Nephron progenitor cell (in vitro differentiated cells): ENCODE data around the gene THSD4.

Experiments
- DNase-seq: peaks from one replicate; pipeline ENCODE4 v3.0.0; 2021
- H3K27ac Mint-ChIP-seq: 2 replicates; pipeline ENCODE4 v1.8.0; 2021; ENCODE audit warnings: mild to moderate bottlenecking, moderate library complexity, mixed read lengths
- H3K27me3 Mint-ChIP-seq: 2 replicates; pipeline ENCODE4 v1.8.0; 2021; ENCODE audit warnings: mild to moderate bottlenecking, low read depth, mixed read lengths; ENCODE audit not compliant: poor library complexity
- H3K36me3 Mint-ChIP-seq: 2 replicates; pipeline ENCODE4 v1.8.0; 2021; ENCODE audit warnings: low read depth, mixed read lengths
- H3K4me1 Mint-ChIP-seq: 2 replicates; pipeline ENCODE4 v1.8.0; 2021; ENCODE audit warnings: mixed read lengths
- H3K4me3 Mint-ChIP-seq: 2 replicates; pipeline ENCODE4 v1.8.0; 2021; ENCODE audit warnings: mild to moderate bottlenecking, moderate library complexity, mixed read lengths
- H3K9me3 Mint-ChIP-seq: 2 replicates; pipeline ENCODE4 v1.8.0; 2021; ENCODE audit warnings: mild to moderate bottlenecking, moderate library complexity, mixed read lengths
- TF ChIP-seq, protein P1 (sequence below): fragments of 200-600 bp; sonication (generic); IDR thresholded peaks from 2 replicates; pipeline ENCODE4 v1.5.0; 2021; ENCODE audit warnings: antibody characterized with exemption

THSD4 gene

DNA sequence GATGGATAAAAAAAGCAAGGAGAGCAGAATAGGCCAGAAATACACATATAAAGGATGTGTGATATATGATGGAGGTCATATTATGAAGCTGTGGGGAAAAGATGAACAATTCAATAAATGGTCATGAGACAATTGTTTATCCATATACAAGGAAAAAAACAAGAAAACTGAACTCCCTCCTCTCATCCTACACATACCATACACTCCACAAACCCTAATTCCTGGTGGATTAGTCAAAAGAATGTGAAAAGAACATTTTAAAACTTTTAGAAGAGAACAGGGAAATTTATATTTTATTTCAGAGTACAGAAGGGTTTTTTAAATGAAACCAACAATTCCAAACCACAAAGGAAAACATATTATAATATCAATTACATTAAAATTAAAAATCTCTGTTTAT is 660.6 kb downstream of the THSD4 start:
- Mint-ChIP-seq H3K27me3 (peaks cover 5% of the 10 kb centered on the region), H3K36me3 (peaks cover 13% of the 10 kb centered on the region), H3K27ac (no peak overlapping the region), H3K4me1 (peaks cover 28% of the 10 kb centered on the region), H3K9me3 (peaks cover 9% of the 10 kb centered on the region), H3K4me3 (no peak overlapping the region)
- TF ChIP-seq, protein P1, sequence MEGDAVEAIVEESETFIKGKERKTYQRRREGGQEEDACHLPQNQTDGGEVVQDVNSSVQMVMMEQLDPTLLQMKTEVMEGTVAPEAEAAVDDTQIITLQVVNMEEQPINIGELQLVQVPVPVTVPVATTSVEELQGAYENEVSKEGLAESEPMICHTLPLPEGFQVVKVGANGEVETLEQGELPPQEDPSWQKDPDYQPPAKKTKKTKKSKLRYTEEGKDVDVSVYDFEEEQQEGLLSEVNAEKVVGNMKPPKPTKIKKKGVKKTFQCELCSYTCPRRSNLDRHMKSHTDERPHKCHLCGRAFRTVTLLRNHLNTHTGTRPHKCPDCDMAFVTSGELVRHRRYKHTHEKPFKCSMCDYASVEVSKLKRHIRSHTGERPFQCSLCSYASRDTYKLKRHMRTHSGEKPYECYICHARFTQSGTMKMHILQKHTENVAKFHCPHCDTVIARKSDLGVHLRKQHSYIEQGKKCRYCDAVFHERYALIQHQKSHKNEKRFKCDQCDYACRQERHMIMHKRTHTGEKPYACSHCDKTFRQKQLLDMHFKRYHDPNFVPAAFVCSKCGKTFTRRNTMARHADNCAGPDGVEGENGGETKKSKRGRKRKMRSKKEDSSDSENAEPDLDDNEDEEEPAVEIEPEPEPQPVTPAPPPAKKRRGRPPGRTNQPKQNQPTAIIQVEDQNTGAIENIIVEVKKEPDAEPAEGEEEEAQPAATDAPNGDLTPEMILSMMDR, result no peak
- no peak for DNase-seq

DNA sequence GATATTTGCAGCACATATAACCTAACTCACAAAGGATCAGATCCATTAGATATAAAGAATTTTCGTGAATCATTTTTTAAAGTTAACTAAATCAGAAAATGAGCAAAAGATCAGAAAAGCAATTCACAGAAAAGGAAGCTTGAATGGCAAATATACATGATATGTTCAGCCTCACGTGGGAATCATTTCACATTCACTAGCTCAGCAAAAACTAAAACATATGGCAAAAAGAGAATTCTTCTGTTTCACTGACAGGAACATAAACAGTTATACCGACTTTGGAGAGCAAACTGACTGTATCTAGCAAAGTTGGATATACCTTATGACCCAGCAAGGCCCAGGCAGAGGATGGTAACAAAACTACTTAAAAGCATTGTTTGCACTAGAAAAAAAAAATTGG is 661.0 kb downstream of the THSD4 start:
- Mint-ChIP-seq H3K4me1 (peaks cover 32% of the 10 kb centered on the region), H3K4me3 (no peak overlapping the region), H3K27ac (no peak overlapping the region), H3K36me3 (peaks cover 9% of the 10 kb centered on the region), H3K27me3 (peaks cover 5% of the 10 kb centered on the region), H3K9me3 (peaks cover 5% of the 10 kb centered on the region)
- DNase-seq, result no peak
- TF ChIP-seq, protein P1, result no peak

DNA sequence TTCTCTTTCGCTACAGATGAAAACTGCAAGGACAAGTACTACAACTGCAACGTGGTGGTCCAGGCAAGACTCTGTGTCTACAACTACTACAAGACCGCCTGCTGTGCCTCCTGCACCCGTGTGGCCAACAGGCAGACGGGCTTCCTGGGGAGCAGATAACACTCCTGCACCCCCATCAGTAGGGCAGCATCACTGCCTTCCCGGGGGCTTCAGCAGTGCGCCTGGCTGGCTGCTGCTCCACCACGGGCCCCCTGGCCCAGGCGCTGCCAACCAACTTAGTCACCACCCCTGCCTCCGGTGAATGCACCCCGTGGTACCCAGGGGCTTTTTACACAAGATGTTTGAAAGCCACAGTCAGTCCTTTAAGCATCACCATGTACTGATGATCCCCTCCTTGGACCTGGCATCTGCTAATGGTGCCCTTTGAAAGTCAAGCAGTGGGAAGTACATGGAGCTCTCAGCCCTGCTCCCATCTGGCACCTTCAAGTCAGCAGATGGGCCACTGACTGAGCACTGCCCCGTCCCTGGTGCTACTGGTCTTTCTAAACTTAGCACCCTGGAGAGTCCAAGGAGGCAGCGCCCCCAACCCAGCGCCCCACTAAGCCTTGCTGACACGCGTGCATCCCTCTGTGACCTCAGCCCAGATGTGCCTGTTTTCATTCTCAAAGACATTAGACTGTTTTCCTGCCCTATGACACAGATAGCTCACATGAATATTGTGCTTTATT is 662.1 kb downstream of the THSD4 start:
- TF ChIP-seq, protein P1, result no peak
- peaks cover 5% of the 10 kb centered on the region for H3K27me3 Mint-ChIP-seq
- no peak for DNase-seq
- H3K36me3 Mint-ChIP-seq, result no peaks in the 10 kb centered on the region
- H3K27ac Mint-ChIP-seq, result no peak overlapping the region
- peaks cover 36% of the 10 kb centered on the region for H3K4me1 Mint-ChIP-seq
- no peak overlapping the region for H3K4me3 Mint-ChIP-seq
- H3K9me3 Mint-ChIP-seq, result no peaks in the 10 kb centered on the region

DNA sequence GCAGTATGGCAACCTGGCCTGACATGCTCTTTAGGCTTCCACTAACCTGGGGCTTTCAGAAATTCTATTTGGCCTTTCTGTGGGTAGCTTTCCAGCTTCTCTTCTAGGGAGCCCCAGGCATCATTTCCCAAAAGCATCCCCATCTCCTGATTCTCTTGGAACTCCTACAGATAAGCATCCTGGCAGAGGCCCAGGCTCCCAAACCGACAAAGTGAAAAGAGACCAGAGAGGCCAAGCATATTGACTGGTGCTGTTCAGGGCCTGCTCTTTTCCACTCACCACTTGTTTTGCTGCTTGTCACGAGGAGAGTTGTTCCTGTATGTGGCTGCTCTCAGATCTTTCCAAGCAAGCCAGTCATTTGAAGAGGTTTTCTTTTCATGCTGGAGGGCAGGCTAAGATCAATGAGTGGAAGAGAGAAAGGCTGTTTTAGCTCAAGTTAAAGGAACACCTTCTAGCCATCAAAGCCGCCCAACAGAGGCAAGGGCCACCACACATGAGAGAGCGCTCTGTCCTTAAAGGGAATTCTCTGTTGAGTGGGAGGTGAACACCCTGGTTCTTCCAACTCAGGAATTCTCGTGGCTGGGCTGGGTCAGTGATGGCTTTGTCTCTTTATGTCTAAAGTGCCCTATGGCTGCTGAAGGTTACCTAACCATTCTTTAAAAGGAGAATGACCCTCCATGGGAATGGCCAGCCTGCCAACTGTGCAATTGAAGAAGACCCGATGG is 664.0 kb downstream of the THSD4 start:
- Mint-ChIP-seq H3K4me3 (no peak overlapping the region), H3K36me3 (no peaks in the 10 kb centered on the region), H3K27ac (peak overlapping the region; percentile 16), H3K9me3 (no peaks in the 10 kb centered on the region), H3K27me3 (peaks cover 9% of the 10 kb centered on the region), H3K4me1 (peaks cover 36% of the 10 kb centered on the region)
- DNase-seq, result no peak
- TF ChIP-seq, protein P1, result no peak

DNA sequence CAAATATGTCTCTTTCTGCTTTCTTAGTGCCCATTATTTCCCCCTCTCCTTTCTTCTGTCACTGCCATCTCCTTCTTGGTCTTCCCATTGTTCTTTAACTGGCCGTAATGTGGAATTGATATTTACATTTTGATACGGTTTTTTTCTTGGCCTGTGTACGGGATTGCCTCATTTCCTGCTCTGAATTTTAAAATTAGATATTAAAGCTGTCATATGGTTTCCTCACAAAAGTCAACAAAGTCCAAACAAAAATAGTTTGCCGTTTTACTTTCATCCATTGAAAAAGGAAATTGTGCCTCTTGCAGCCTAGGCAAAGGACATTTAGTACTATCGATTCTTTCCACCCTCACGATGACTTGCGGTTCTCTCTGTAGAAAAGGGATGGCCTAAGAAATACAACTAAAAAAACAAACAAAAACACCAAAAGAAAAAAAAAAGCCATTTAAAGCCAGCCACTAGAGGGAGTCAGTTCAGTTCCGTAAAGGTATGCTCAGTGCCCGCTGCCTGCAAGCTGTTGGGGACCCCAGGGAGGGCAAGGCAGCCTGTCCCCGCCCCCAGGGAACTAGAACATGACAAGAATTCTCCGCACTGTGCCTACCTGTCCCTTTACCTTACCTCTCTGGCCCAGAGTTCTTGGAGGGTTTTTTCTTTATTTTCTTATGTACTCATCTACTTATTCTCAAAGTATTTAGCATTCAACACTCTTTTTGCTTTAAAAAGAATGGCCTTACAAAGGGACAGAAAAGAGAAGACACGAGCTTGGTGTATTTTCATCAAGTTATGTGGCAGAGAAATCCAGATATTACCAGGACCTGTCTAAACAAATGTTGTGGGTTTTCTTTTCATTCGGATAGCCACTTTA is 665.1 kb downstream of the THSD4 start:
- Mint-ChIP-seq H3K4me3 (no peak overlapping the region), H3K27ac (peak overlapping the region; percentile 16), H3K9me3 (no peaks in the 10 kb centered on the region), H3K4me1 (peaks cover 36% of the 10 kb centered on the region), H3K36me3 (no peaks in the 10 kb centered on the region), H3K27me3 (peaks cover 9% of the 10 kb centered on the region)
- peak; percentile 41 for DNase-seq
- TF ChIP-seq, protein P1, result peak; percentile 85
